ENCODE data around the gene CRTAP. TPM values are rescaled to one million over a fixed set of nuclear protein-coding genes. Genes with fewer than 3 reads are reported as not detected.

Gene CRTAP
- total RNA-seq, 1 donor from 2014 or later = 127 TPM

DNA sequence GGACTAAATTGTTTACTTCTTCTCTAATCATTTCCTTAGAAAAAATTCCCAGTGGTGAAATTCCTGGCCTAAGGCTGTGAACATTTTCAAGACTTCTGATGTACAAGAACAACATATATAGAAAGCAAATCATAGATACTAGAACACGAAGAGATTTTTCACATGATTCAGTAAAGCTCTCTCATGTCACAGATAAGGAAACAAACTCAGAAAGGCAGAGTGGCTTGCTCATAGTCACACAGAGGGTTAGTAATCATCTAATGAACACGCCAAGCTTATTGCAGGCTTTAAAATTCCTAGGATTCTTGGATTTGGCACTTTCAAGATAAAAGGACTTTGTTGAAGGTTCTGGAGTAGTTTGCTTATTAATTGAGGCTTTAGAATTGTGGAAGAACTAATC lies 26.2 kb downstream of the CRTAP start:
- Histone ChIP-seq H3F3A (ENCODE audit: low read depth) (no peaks in the 10 kb centered on the region), H3K27me3 (no peaks in the 10 kb centered on the region), H4K20me1 (ENCODE audit: low read depth) (no peaks in the 10 kb centered on the region), H3K9me3 (ENCODE audit: low read depth) (no peaks in the 10 kb centered on the region), H3K9ac (no peak overlapping the region), H3K4me3 (no peak overlapping the region), H3K4me1 (peaks cover 6% of the 10 kb centered on the region), H3K4me2 (no peak overlapping the region), H3K79me2 (ENCODE audit: low read depth) (no peaks in the 10 kb centered on the region), H3K36me3 (peaks cover 3% of the 10 kb centered on the region), H2AFZ (replicated peaks) (no peak overlapping the region), H3K27ac (no peak overlapping the region)
- Mint-ChIP-seq H3K36me3 (peaks cover 27% of the 10 kb centered on the region), H3K4me3 (no peak overlapping the region), H3K27me3 (ENCODE audit: insufficient read depth, low read depth) (no peaks in the 10 kb centered on the region), H3K4me1 (peaks cover 9% of the 10 kb centered on the region), H3K27ac (no peak overlapping the region), H3K9me3 (no peaks in the 10 kb centered on the region)
- DNase-seq (ENCODE audit: low spot score) = no peak
- no peak for TF ChIP-seq EZH2phosphoT487 (IDR thresholded peaks at IDR 0.05)
- TF ChIP-seq, protein P1, sequence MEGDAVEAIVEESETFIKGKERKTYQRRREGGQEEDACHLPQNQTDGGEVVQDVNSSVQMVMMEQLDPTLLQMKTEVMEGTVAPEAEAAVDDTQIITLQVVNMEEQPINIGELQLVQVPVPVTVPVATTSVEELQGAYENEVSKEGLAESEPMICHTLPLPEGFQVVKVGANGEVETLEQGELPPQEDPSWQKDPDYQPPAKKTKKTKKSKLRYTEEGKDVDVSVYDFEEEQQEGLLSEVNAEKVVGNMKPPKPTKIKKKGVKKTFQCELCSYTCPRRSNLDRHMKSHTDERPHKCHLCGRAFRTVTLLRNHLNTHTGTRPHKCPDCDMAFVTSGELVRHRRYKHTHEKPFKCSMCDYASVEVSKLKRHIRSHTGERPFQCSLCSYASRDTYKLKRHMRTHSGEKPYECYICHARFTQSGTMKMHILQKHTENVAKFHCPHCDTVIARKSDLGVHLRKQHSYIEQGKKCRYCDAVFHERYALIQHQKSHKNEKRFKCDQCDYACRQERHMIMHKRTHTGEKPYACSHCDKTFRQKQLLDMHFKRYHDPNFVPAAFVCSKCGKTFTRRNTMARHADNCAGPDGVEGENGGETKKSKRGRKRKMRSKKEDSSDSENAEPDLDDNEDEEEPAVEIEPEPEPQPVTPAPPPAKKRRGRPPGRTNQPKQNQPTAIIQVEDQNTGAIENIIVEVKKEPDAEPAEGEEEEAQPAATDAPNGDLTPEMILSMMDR (IDR thresholded peaks at IDR 0.05) = no peak
- no peak for TF ChIP-seq EZH2 (IDR thresholded peaks at IDR 0.05)

GRCh38 chr3:33141006-33141405 lies 27.2 kb downstream of the CRTAP start:
- no peak for DNase-seq (ENCODE audit: low spot score)
- Histone ChIP-seq H3K27me3 (no peaks in the 10 kb centered on the region), H3K4me3 (no peak overlapping the region), H3K36me3 (peaks cover 3% of the 10 kb centered on the region), H3K79me2 (ENCODE audit: low read depth) (no peaks in the 10 kb centered on the region), H3F3A (ENCODE audit: low read depth) (no peaks in the 10 kb centered on the region), H3K4me1 (peaks cover 6% of the 10 kb centered on the region), H3K4me2 (no peak overlapping the region), H3K9ac (no peak overlapping the region), H3K27ac (no peak overlapping the region), H4K20me1 (ENCODE audit: low read depth) (no peaks in the 10 kb centered on the region), H3K9me3 (ENCODE audit: low read depth) (no peaks in the 10 kb centered on the region), H2AFZ (replicated peaks) (no peak overlapping the region)
- H3K4me1 Mint-ChIP-seq = peaks cover 9% of the 10 kb centered on the region
- peaks cover 24% of the 10 kb centered on the region for H3K36me3 Mint-ChIP-seq
- no peak overlapping the region for H3K27ac Mint-ChIP-seq
- no peak overlapping the region for H3K4me3 Mint-ChIP-seq
- TF ChIP-seq EZH2phosphoT487 (IDR thresholded peaks at IDR 0.05) (no peak), EZH2 (IDR thresholded peaks at IDR 0.05) (no peak)
- TF ChIP-seq, protein P1 (IDR thresholded peaks at IDR 0.05) = no peak
- H3K27me3 Mint-ChIP-seq (ENCODE audit: insufficient read depth, low read depth) = no peaks in the 10 kb centered on the region
- no peaks in the 10 kb centered on the region for H3K9me3 Mint-ChIP-seq

- no peak overlapping the region for H3K27ac ChIP-seq
- no peak overlapping the region for H3K4me3 Mint-ChIP-seq
- H3K36me3 ChIP-seq = no peaks in the 10 kb centered on the region
- H3K4me2 ChIP-seq = no peak overlapping the region
- DNase-seq (ENCODE audit: low spot score) = peak; percentile 69
- no peak overlapping the region for H3K9ac ChIP-seq
- peaks cover 12% of the 10 kb centered on the region for H3K36me3 Mint-ChIP-seq
- no peak overlapping the region for H2AFZ ChIP-seq (replicated peaks)
- no peaks in the 10 kb centered on the region for H3F3A ChIP-seq (ENCODE audit: low read depth)
- no peaks in the 10 kb centered on the region for H3K9me3 ChIP-seq (ENCODE audit: low read depth)
- no peaks in the 10 kb centered on the region for H3K9me3 Mint-ChIP-seq
- H3K79me2 ChIP-seq (ENCODE audit: low read depth) = no peaks in the 10 kb centered on the region
- TF ChIP-seq EZH2 (IDR thresholded peaks at IDR 0.05) (no peak), EZH2phosphoT487 (IDR thresholded peaks at IDR 0.05) (no peak)
- TF ChIP-seq, protein P1 (IDR thresholded peaks at IDR 0.05) = peak; percentile 71
- H3K27me3 ChIP-seq = no peaks in the 10 kb centered on the region
- peaks cover 6% of the 10 kb centered on the region for H3K4me1 ChIP-seq
- H3K27ac Mint-ChIP-seq = no peak overlapping the region
- H3K4me1 Mint-ChIP-seq = peaks cover 12% of the 10 kb centered on the region
- no peaks in the 10 kb centered on the region for H4K20me1 ChIP-seq (ENCODE audit: low read depth)
- H3K4me3 ChIP-seq = no peak overlapping the region
- H3K27me3 Mint-ChIP-seq (ENCODE audit: insufficient read depth, low read depth) = peaks cover 3% of the 10 kb centered on the region
Observed at GRCh38 chr3:33144433-33144832, 30.6 kb downstream of the CRTAP start.

Measured in neural progenitor cell (in vitro differentiated cells).